GM23248 (cell line): ENCODE data around the gene CGREF1. TPM values are rescaled to one million over a fixed set of nuclear protein-coding genes. Genes with fewer than 3 reads are reported as not detected.

Source experiments
- DNase-seq: peaks from one replicate; pipeline ENCODE4 v3.0.0-alpha.2; 2015
- H2AFZ ChIP-seq: fragments of 200-600 bp; sonication (generic); 2 replicates; pipeline ENCODE4 v1.6.1; 2016; ENCODE audit warnings: antibody characterized with exemption
- H3F3A ChIP-seq: fragments of 200-600 bp; sonication (generic); 2 replicates; pipeline ENCODE4 v1.6.1; 2016; ENCODE audit warnings: mild to moderate bottlenecking, antibody characterized with exemption, mixed run types; ENCODE audit not compliant: insufficient read depth
- H3K27ac ChIP-seq: fragments of 200-600 bp; sonication (generic); 2 replicates; pipeline ENCODE4 v1.5.1; 2016; ENCODE audit warnings: mild to moderate bottlenecking
- H3K27me3 ChIP-seq: fragments of 200-600 bp; sonication (generic); replicated peaks from 2 replicates; pipeline ENCODE4 v1.6.1; 2016; ENCODE audit warnings: mild to moderate bottlenecking; ENCODE audit not compliant: insufficient read depth
- H3K36me3 ChIP-seq: fragments of 200-600 bp; sonication (generic); 2 replicates; pipeline ENCODE4 v1.6.1; 2016; ENCODE audit warnings: low read depth, mild to moderate bottlenecking
- H3K4me1 ChIP-seq: fragments of 200-600 bp; sonication (generic); 2 replicates; pipeline ENCODE4 v1.6.1; 2016; ENCODE audit warnings: mild to moderate bottlenecking; ENCODE audit not compliant: insufficient read depth
- H3K4me2 ChIP-seq: fragments of 200-600 bp; sonication (generic); one replicate; pipeline ENCODE4 v1.6.1; 2016; ENCODE audit warnings: mild to moderate bottlenecking; ENCODE audit not compliant: unreplicated experiment
- H3K4me3 ChIP-seq: fragments of 200-600 bp; sonication (generic); 2 replicates; pipeline ENCODE4 v1.5.1; 2016; ENCODE audit warnings: mild to moderate bottlenecking
- H3K79me2 ChIP-seq: fragments of 200-600 bp; sonication (generic); 2 replicates; pipeline ENCODE4 v1.6.1; 2016; ENCODE audit warnings: mild to moderate bottlenecking; ENCODE audit not compliant: insufficient read depth
- H3K9ac ChIP-seq: fragments of 200-600 bp; sonication (generic); 2 replicates; pipeline ENCODE4 v1.6.1; 2016; ENCODE audit warnings: mild to moderate bottlenecking
- H3K9me2 ChIP-seq: fragments of 200-600 bp; sonication (generic); 2 replicates; pipeline ENCODE4 v1.6.1; 2016; ENCODE audit warnings: mixed run types, mild to moderate bottlenecking, moderate library complexity; ENCODE audit not compliant: insufficient read depth
- H3K9me3 ChIP-seq: fragments of 200-600 bp; sonication (generic); one replicate; pipeline ENCODE4 v1.6.1; 2017; ENCODE audit warnings: low read depth
- H4K20me1 ChIP-seq: fragments of 200-600 bp; sonication (generic); 2 replicates; pipeline ENCODE4 v1.6.0; 2016; ENCODE audit not compliant: insufficient read depth
- EZH2 ChIP-seq: fragments of 200-600 bp; sonication (generic); IDR thresholded peaks from 2 replicates; pipeline ENCODE4 v1.6.1; 2018; ENCODE audit warnings: antibody characterized with exemption, mild to moderate bottlenecking; ENCODE audit not compliant: insufficient read depth, poor library complexity, severe bottlenecking
- EZH2phosphoT487 ChIP-seq: fragments of 200-600 bp; sonication (generic); IDR thresholded peaks from 2 replicates; pipeline ENCODE4 v1.6.1; 2018; ENCODE audit warnings: antibody characterized with exemption, moderate library complexity, mild to moderate bottlenecking, low read depth; ENCODE audit not compliant: insufficient read depth
- WGBS, 2 experiments: methylation state at CpG; one replicate each; pipeline ENCODE4 v1.1.6; 2015 to 2017; ENCODE audit warnings: low lambda C conversion rate in 2 of 2, low coverage in 1 of 2; ENCODE audit errors: missing lambda C conversion rate in 2 of 2; 5-methylcytosine and 5-hydroxymethylcytosine counted together
- in situ Hi-C: fragments of 300-500 bp; cut with MboI; formaldehyde crosslinking; loops from 2 replicates; pipeline ENCODE4 v1.15.0; 2020
- polyA plus RNA-seq: library from polyadenylated mRNA; unstranded; fragments of >200 nt; fragmentation: Nextera tagmentation; extraction: Ambion mirVana; gene quantifications from 2 replicates; pipeline ENCODE4 v1.2.1, GENCODE V29; 2016
- total RNA-seq: library from RNA; depleted of rRNA; stranded (reverse); fragments of >200 nt; shearing (Covaris generic); gene quantifications from 2 replicates; pipeline ENCODE4 v1.2.3, GENCODE V29; 2014

Gene CGREF1
- total and polyA plus RNA-seq, 2 experiments from 2014 or later, result 17.2 to 19.2 TPM

DNA sequence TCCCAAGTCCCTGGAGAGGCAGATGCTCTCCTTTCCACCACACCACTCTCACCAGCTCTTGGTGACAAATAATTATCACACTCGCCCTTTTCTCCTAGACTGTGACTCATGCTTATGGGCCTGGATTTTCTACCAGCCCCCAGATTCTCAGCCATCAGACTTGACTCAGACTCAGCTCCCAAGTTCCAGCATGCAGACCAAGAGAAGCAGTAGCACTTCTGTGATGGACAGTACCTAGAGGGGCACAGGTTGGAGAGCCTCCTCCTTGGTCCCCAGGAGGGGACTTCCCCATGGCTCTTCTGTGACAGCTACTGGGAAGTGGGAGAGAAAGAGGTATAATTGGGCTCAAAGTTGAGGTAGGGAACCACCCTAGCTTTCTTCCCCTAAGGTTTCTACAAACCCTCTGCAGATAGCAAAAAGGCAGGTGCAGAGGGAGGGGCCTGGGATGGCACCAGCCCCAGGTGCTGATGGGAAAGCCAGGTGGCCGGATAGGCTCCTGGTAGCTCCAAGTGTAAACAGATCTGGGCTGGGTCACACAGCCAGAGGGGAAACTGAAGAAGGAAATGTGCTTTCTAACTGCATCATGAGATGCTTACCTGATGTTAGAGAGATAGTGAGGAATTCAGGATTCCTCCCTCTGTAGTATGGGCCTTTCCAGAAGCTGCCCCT is 34.0 kb upstream of the CGREF1 start:
- Histone ChIP-seq H3K9ac (no peak overlapping the region), H3K4me3 (no peak overlapping the region), H3K9me2 (no peaks in the 10 kb centered on the region), H3K9me3 (no peaks in the 10 kb centered on the region), H3K36me3 (no peaks in the 10 kb centered on the region), H3K4me2 (no peak overlapping the region), H3K27me3 (0 out of 2 replicates have a peak, but pooled peaks cover 3% of the 10 kb centered on the region), H2AFZ (no peak overlapping the region), H3K79me2 (no peaks in the 10 kb centered on the region), H3K4me1 (no peaks in the 10 kb centered on the region), H4K20me1 (no peaks in the 10 kb centered on the region), H3F3A (no peaks in the 10 kb centered on the region), H3K27ac (no peak overlapping the region)
- DNase-seq, result peak; percentile 83
- TF ChIP-seq EZH2phosphoT487 (no peak), EZH2 (no peak)
- in situ Hi-C loops, result no loop called here
- WGBS, 2 experiments, result 15 to 19% methylated on average over 2 of the region's 2 CpGs

DNA sequence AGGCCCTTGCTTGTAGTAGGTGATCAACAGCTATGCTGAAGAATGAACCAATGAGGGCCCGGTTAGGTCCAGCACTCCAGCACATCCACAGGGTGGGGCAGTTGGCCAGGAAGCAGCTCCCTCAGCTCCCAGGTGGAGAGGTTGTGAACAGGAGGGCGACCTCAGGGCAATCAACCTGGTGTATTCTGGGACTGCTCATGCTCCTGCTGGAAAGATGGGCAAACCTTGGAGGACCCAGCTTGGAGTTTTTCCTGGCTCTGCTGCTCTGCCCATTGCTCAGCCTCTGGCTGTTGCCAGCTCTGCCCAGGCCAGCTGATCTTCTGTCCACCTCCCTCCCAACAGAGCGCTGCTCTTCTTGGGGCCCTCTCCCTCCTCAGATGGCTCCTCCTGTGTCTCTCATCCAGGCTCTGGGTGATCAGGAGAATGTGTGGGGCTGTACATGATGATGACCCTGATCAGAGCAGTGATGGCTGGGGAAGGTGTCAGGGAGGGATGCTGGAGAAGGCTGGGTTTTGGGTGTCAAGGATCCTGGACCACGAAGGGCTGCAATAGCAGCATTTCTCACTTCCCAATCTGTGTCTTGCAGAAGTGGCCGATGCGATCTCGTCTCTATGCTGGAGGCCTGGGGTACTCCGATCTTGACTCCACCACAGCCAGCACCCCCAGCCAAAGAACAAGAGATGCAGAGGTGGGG is 33.3 kb upstream of the CGREF1 start:
- Histone ChIP-seq H3F3A (no peaks in the 10 kb centered on the region), H2AFZ (no peak overlapping the region), H3K4me3 (no peak overlapping the region), H3K9ac (no peak overlapping the region), H3K4me1 (no peaks in the 10 kb centered on the region), H3K36me3 (no peaks in the 10 kb centered on the region), H3K27ac (no peak overlapping the region), H4K20me1 (no peaks in the 10 kb centered on the region), H3K27me3 (0 out of 2 replicates have a peak, but pooled peaks cover 3% of the 10 kb centered on the region), H3K9me3 (no peaks in the 10 kb centered on the region), H3K79me2 (no peaks in the 10 kb centered on the region), H3K4me2 (no peak overlapping the region), H3K9me2 (no peaks in the 10 kb centered on the region)
- no peak for DNase-seq
- no peak for TF ChIP-seq EZH2phosphoT487
- TF ChIP-seq EZH2, result no peak
- in situ Hi-C loops, result no loop called here
- WGBS, 2 experiments, result 86 to 88% methylated on average over 8 of the region's 8 CpGs

DNA sequence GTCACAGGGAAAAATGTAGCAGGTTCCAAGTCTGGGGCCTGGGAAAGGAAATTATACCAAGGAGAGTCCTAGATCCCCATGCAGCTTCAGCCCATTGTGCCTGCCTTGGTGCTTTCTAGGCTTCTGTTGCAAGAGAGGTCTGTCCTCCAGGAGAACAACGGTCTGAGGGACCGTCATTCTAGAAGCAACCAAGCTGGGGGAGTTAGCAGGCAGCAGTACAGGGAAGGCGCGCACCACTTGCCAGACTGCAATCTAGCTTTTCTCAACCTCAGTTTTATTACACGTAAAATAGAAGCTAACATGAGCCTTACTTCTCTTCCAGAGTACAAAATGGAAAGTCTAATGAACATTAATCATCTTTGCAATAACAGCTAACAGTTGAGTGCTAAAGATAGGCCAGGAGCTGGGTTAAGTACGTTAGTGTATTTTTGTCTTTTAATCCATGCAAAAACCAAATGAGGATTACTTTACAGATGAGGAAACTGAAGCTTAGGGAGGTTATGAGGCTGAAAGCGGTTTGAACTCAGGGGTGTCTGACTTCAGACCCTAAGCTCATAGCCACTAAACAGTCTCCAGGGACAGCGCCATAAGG is 31.8 kb upstream of the CGREF1 start:
- Histone ChIP-seq H3K4me2 (no peak overlapping the region), H4K20me1 (no peaks in the 10 kb centered on the region), H3K36me3 (no peaks in the 10 kb centered on the region), H3K9me2 (no peaks in the 10 kb centered on the region), H3K9ac (no peak overlapping the region), H3F3A (no peaks in the 10 kb centered on the region), H3K4me1 (no peaks in the 10 kb centered on the region), H3K27ac (no peak overlapping the region), H3K4me3 (no peak overlapping the region), H3K27me3 (0 out of 2 replicates have a peak, but pooled peaks cover 3% of the 10 kb centered on the region), H2AFZ (no peak overlapping the region), H3K9me3 (no peaks in the 10 kb centered on the region), H3K79me2 (no peaks in the 10 kb centered on the region)
- TF ChIP-seq EZH2phosphoT487 (no peak), EZH2 (no peak)
- DNase-seq, result no peak
- WGBS, 2 experiments, result 63 to 69% methylated on average over 8 of the region's 8 CpGs
- in situ Hi-C loops, result no loop called here

DNA sequence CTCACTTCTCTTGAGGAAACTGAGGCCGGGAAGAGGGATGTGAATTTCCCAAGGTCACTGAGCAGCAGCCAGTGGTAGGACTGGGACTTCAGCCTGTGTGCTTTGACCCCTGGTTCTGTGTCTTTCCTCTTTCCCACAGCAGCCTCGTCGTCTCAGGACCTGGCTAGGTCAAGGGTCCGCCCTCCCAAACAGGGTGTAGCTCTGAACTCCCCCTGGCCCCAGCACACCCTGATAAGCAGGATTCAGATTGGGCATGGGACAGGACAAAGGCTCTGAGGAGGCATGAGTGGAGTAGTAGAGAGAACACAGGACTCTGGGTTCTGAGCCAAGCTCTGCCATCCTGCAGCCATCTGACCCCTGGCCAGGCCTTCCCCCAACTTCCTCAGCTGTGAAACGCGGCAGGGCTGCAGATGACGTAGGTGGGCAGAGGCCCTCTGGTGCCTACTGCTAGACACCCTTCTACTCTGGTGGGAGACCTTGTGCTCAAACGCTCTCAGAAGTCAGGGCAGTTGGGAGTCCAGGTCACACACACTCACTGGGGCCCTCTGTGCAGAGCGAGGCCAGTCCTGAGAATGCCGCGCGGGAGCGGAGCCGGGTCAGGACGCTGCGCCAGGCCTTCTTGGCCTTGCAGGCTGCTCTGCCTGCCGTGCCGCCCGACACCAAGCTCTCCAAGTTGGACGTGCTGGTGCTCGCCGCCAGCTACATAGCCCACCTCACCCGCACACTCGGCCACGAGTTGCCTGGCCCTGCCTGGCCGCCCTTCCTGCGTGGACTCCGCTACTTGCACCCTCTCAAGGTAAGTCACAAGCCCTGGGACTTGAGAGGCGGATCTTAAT is 30.9 kb upstream of the CGREF1 start:
- H3K79me2 ChIP-seq, result no peaks in the 10 kb centered on the region
- 78 to 82% methylated on average over 28 to 29 of the region's 29 CpGs for WGBS, 2 experiments
- H3F3A ChIP-seq, result no peaks in the 10 kb centered on the region
- no peak overlapping the region for H3K27ac ChIP-seq
- H3K9me3 ChIP-seq, result no peaks in the 10 kb centered on the region
- H2AFZ ChIP-seq, result no peak overlapping the region
- H3K36me3 ChIP-seq, result no peaks in the 10 kb centered on the region
- H3K9ac ChIP-seq, result no peak overlapping the region
- H3K4me3 ChIP-seq, result no peak overlapping the region
- no peaks in the 10 kb centered on the region for H3K4me1 ChIP-seq
- no peak for DNase-seq
- no peak overlapping the region for H3K4me2 ChIP-seq
- TF ChIP-seq EZH2 (no peak), EZH2phosphoT487 (no peak)
- H3K27me3 ChIP-seq, result 0 out of 2 replicates have a peak, but pooled peaks cover 3% of the 10 kb centered on the region
- in situ Hi-C loops, result no loop called here
- H3K9me2 ChIP-seq, result no peaks in the 10 kb centered on the region
- no peaks in the 10 kb centered on the region for H4K20me1 ChIP-seq
